HepG2 (cell line): Measurements from ENCODE around the gene ENPP4. TPM values are rescaled to one million over a fixed set of nuclear protein-coding genes. Genes with fewer than 3 reads are reported as not detected.

ENCODE experiments used
- ATAC-seq: fragments of 200-7000 bp; cut with Tn5 transposase; 3 replicates; pipeline ENCODE4 v1.9.1; 2020; ENCODE audit warnings: mild to moderate bottlenecking, moderate library complexity
- BruUV-seq: library from RNA; stranded (reverse); fragments of 400-500 nt; replicated peaks from 2 replicates; lab custom pipeline; 2021; lab: Mats Ljungman, UMichigan
- CTCF ChIA-PET: fragments of 300-600 bp; formaldehyde crosslinking; extraction: SDS; loops from one replicate; lab custom pipeline; 2021; ENCODE audit warnings: low total read pairs, inconsistent platforms, low intra/inter-chr PET ratio; lab: Yijun Ruan, JAX
- POLR2A ChIA-PET: fragments of 350-600 bp; sonication (Branson Sonifier 250); formaldehyde crosslinking; loops from one replicate; lab custom pipeline; 2020; ENCODE audit warnings: antibody characterized with exemption, inconsistent platforms; lab: Yijun Ruan, JAX
- DNase-seq: peaks from one replicate; pipeline ENCODE4 v3.0.0-alpha.2; 2015; ENCODE audit warnings: low spot score
- FAIRE-seq: peaks from 3 replicates; lab custom pipeline; 2011; peaks lifted over from hg19 to GRCh38; lab: Jason Lieb, UNC
- H2AFZ ChIP-seq: one replicate; pipeline ENCODE4 v1.6.1; 2011; ENCODE audit warnings: low read length, inconsistent platforms
- H3K27ac ChIP-seq: fragments of 300-600 bp; 3 replicates; pipeline ENCODE4 v1.8.0; 2011; ENCODE audit warnings: mixed run types, mild to moderate bottlenecking, mixed read lengths, low read length, inconsistent platforms; ENCODE audit not compliant: insufficient read depth; ENCODE audit errors: extremely low read length
- H3K27me3 ChIP-seq, 2 experiments: fragments of 200-600 bp in 1 of 2; 2 replicates in 1 of 2; 3 replicates in 1 of 2; pipeline versions ENCODE4 v1.6.0 to v1.8.0; 2011; ENCODE audit warnings: low read length in 2 of 2, mild to moderate bottlenecking in 2 of 2, moderate library complexity in 2 of 2, inconsistent platforms in 1 of 2; ENCODE audit not compliant: insufficient read depth in 2 of 2, control insufficient read depth in 1 of 2
- H3K36me3 ChIP-seq, 2 experiments: fragments of 200-600 bp in 1 of 2; replicated peaks in 1 of 2; 2 replicates in 1 of 2; 3 replicates in 1 of 2; pipeline versions ENCODE4 v1.5.1 to v1.8.0; 2011; ENCODE audit warnings: low read length in 2 of 2, inconsistent platforms in 1 of 2; ENCODE audit not compliant: insufficient read depth in 2 of 2, control insufficient read depth in 1 of 2
- H3K4me1 ChIP-seq: 2 replicates; pipeline ENCODE4 v1.5.1; 2012; ENCODE audit warnings: low read length, inconsistent platforms; ENCODE audit not compliant: insufficient read depth
- H3K4me2 ChIP-seq: 2 replicates; pipeline ENCODE4 v1.6.0; 2011; ENCODE audit warnings: low read depth, low read length, inconsistent platforms
- H3K4me3 ChIP-seq, 3 experiments: fragments of 200-600 bp in 1 of 3; sonication (generic), shearing (Covaris generic) in 1 of 3; replicated peaks in 1 of 3; 2 replicates each; pipeline ENCODE4 v1.5.1; 2011 to 2016; ENCODE audit warnings: low read length in 3 of 3, inconsistent platforms in 2 of 3, low read depth in 2 of 3, mild to moderate bottlenecking in 2 of 3, control low read depth in 1 of 3, mixed read lengths in 1 of 3; ENCODE audit not compliant: insufficient read depth in 1 of 3
- H3K79me2 ChIP-seq: one replicate; pipeline ENCODE4 v1.6.1; 2011; ENCODE audit warnings: low read length, inconsistent platforms; ENCODE audit not compliant: insufficient read depth
- H3K9ac ChIP-seq: 2 replicates; pipeline ENCODE4 v1.6.0; 2011; ENCODE audit warnings: mild to moderate bottlenecking, low read depth, low read length, inconsistent platforms; ENCODE audit not compliant: insufficient read depth
- H3K9me3 ChIP-seq: 2 replicates; pipeline ENCODE4 v1.5.1; 2012; ENCODE audit warnings: mild to moderate bottlenecking, low read length
- H4K20me1 ChIP-seq: 2 replicates; pipeline ENCODE4 v1.6.0; 2011; ENCODE audit warnings: inconsistent platforms, mild to moderate bottlenecking, low read length, moderate library complexity; ENCODE audit not compliant: insufficient read depth
- DDIT3 ChIP-seq: sonication (generic); formaldehyde crosslinking; IDR thresholded peaks from 2 replicates; pipeline ENCODE4 v1.4.0; 2020; ENCODE audit warnings: mild to moderate bottlenecking, missing genetic modification reagents
- DPF2 ChIP-seq: sonication (generic); formaldehyde crosslinking; IDR thresholded peaks from 2 replicates; pipeline ENCODE4 v1.4.0; 2020; ENCODE audit warnings: mild to moderate bottlenecking, low read depth, missing genetic modification reagents, borderline replicate concordance
- E2F1 ChIP-seq: sonication (generic); formaldehyde crosslinking; IDR thresholded peaks from 2 replicates; pipeline ENCODE4 v1.5.0; 2020; ENCODE audit warnings: missing genetic modification reagents
- GMEB1 ChIP-seq: sonication (generic); formaldehyde crosslinking; IDR thresholded peaks from 2 replicates; pipeline ENCODE4 v1.5.1; 2020; ENCODE audit warnings: missing genetic modification reagents, mild to moderate bottlenecking, borderline replicate concordance
- KDM5A ChIP-seq: fragments of 200-600 bp; sonication (generic); IDR thresholded peaks from 2 replicates; pipeline ENCODE4 v1.7.0; 2018; ENCODE audit warnings: antibody characterized with exemption, mild to moderate bottlenecking, low read length, borderline replicate concordance
- KLF15 ChIP-seq: sonication (generic); formaldehyde crosslinking; IDR thresholded peaks from 2 replicates; pipeline ENCODE4 v1.8.1; 2023; ENCODE audit warnings: borderline replicate concordance, mild to moderate bottlenecking, inconsistent platforms, missing genetic modification reagents, mixed read lengths
- SNAPC5 ChIP-seq: sonication (generic); formaldehyde crosslinking; IDR thresholded peaks from 2 replicates; pipeline ENCODE4 v1.8.1; 2023; ENCODE audit warnings: mild to moderate bottlenecking, missing genetic modification reagents, borderline replicate concordance
- ZBTB2 ChIP-seq: sonication (generic); formaldehyde crosslinking; IDR thresholded peaks from 2 replicates; pipeline ENCODE4 v1.8.0; 2022; ENCODE audit warnings: low read depth, missing genetic modification reagents
- ZNF136 ChIP-seq: sonication (generic); formaldehyde crosslinking; IDR thresholded peaks from 2 replicates; pipeline ENCODE4 v1.8.1; 2022; ENCODE audit warnings: low read depth, mild to moderate bottlenecking, moderate library complexity, missing genetic modification reagents
- ZNF407 ChIP-seq: sonication (generic); formaldehyde crosslinking; IDR thresholded peaks from one replicate; pipeline ENCODE4 v1.5.1; 2020; ENCODE audit warnings: mild to moderate bottlenecking, missing genetic modification reagents; ENCODE audit errors: not compliant biosample characterization
- ZNF564 ChIP-seq: sonication (generic); formaldehyde crosslinking; IDR thresholded peaks from 2 replicates; pipeline ENCODE4 v1.8.1; 2023; ENCODE audit warnings: mild to moderate bottlenecking, missing genetic modification reagents
- WGBS: methylation state at CpG from one replicate; pipeline ENCODE4 v1.1.6; 2017; ENCODE audit warnings: low lambda C conversion rate; 5-methylcytosine and 5-hydroxymethylcytosine counted together
- in situ Hi-C: cut with HindIII; loops from 2 replicates; pipeline ENCODE4 v1.10.0; 2017; ENCODE audit warnings: low pct_unique_long_range_greater_than_20kb; ENCODE audit not compliant: extremely low pct_ligation_motif_present
- intact Hi-C: fragments of 100-400 bp; cut with micrococcal nuclease; formaldehyde crosslinking; loops from one replicate; pipeline ENCODE4 v1.10.0; 2022; ENCODE audit not compliant: unreplicated experiment
- polyA plus RNA-seq, 8 experiments: library from polyadenylated mRNA; depleted of rRNA in 3 of 8; stranded (reverse) in 7 of 8; unstranded in 1 of 8; fragments of >200 nt; fragmentation: Illumina TruSeq in 4 of 8; extraction: Trizol in 4 of 8; gene quantifications; 2 replicates each; pipeline versions ENCODE4 v1.2.1 to v1.2.3, GENCODE V29; 2011 to 2016; ENCODE audit warnings: low read depth in 4 of 8, missing spikeins in 1 of 8, mixed read lengths in 1 of 8; ENCODE audit not compliant: insufficient read depth in 1 of 8
- total RNA-seq, 5 experiments: library from RNA; depleted of rRNA; stranded (reverse); fragments of >200 nt; fragmentation: Illumina TruSeq; extraction: Trizol; gene quantifications; 2 replicates each; pipeline ENCODE4 v1.2.3, GENCODE V29; 2016; ENCODE audit warnings: low read depth in 1 of 5

Gene ENPP4
- total and polyA plus RNA-seq, 2 of the 13 experiments (the other 11 are each of a cell fraction or from before 2014, with no cell fraction given), result 0.04 to 0.38 TPM

- ATAC-seq (no peak; the same call in 2 of the 3 replicates), DNase-seq (no peak), FAIRE-seq (no peak)
- H2AFZ ChIP-seq, result no peak overlapping the region
- ChIA-PET CTCF (no interaction called here), POLR2A (no interaction called here)
- no peaks in the 10 kb centered on the region for H3K79me2 ChIP-seq
- H3K36me3 ChIP-seq, result no peaks in the 10 kb centered on the region
- no peak overlapping the region for H3K27ac ChIP-seq
- H3K4me1 ChIP-seq, result no peaks in the 10 kb centered on the region
- no peak overlapping the region for H3K4me3 ChIP-seq
- intact Hi-C loops (no loop called here), in situ Hi-C loops (no loop called here)
- peaks cover 1 to 4% of the 10 kb centered on the region in 2 experiments; a peak in 3 of 5 replicates for H3K27me3 ChIP-seq
- WGBS, result 10% methylated on average over 10 of the region's 10 CpGs
- no peaks in the 10 kb centered on the region for H3K9me3 ChIP-seq
- no TSS peak for BruUV-seq
- no peak overlapping the region for H3K9ac ChIP-seq
- H3K4me2 ChIP-seq, result no peak overlapping the region
- no peaks in the 10 kb centered on the region for H4K20me1 ChIP-seq
- TF ChIP-seq KLF15 (CRISPR knock-in tag) (no peak), E2F1 (no peak), ZNF564 (CRISPR knock-in tag) (no peak), DDIT3 (no peak), ZNF136 (no peak), GMEB1 (CRISPR knock-in tag) (no peak), DPF2 (CRISPR knock-in tag) (no peak), SNAPC5 (no peak), KDM5A (no peak), ZBTB2 (no peak), ZNF407 (CRISPR knock-in tag) (no peak)
These were observed 529 bp upstream of the ENPP4 start for GRCh38 chr6:46129291-46129628.
